Endodermal cell (in vitro differentiated cells): ENCODE data around the gene FGFR2. TPM values are rescaled to one million over a fixed set of nuclear protein-coding genes. Genes with fewer than 3 reads are reported as not detected.

Source experiments
- DNase-seq: peaks from one replicate; pipeline ENCODE4 v3.0.0-alpha.2; 2017
- H3K27ac ChIP-seq: 2 replicates; pipeline ENCODE4 v1.5.1; 2013; ENCODE audit warnings: mild to moderate bottlenecking, low read depth, low read length, moderate library complexity
- H3K27me3 ChIP-seq: 2 replicates; pipeline ENCODE4 v1.6.1; 2013; ENCODE audit warnings: mild to moderate bottlenecking, low read length, moderate library complexity; ENCODE audit not compliant: insufficient read depth, control insufficient read depth, poor library complexity, severe bottlenecking
- H3K36me3 ChIP-seq: 2 replicates; pipeline ENCODE4 v1.7.0; 2013; ENCODE audit warnings: mild to moderate bottlenecking, low read length, moderate library complexity; ENCODE audit not compliant: control insufficient read depth, insufficient read depth
- H3K4me1 ChIP-seq: one replicate; pipeline ENCODE4 v1.7.0; 2013; ENCODE audit warnings: low read length; ENCODE audit not compliant: control insufficient read depth, insufficient read depth
- H3K4me3 ChIP-seq: 2 replicates; pipeline ENCODE4 v1.5.1; 2013; ENCODE audit warnings: mild to moderate bottlenecking, low read length, moderate library complexity
- H3K9ac ChIP-seq: 2 replicates; pipeline ENCODE4 v1.6.1; 2013; ENCODE audit warnings: mild to moderate bottlenecking, low read length, moderate library complexity; ENCODE audit not compliant: poor library complexity, severe bottlenecking; ENCODE audit errors: extremely low read depth
- H3K9me3 ChIP-seq: 2 replicates; pipeline ENCODE4 v1.6.1; 2013; ENCODE audit warnings: mild to moderate bottlenecking, low read length, moderate library complexity; ENCODE audit not compliant: control insufficient read depth
- H3K27ac Mint-ChIP-seq: 2 replicates; pipeline ENCODE4 v1.8.0; 2020; ENCODE audit warnings: mixed read lengths
- H3K27me3 Mint-ChIP-seq: 2 replicates; pipeline ENCODE4 v1.8.0; 2021; ENCODE audit warnings: mild to moderate bottlenecking, mixed read lengths; ENCODE audit not compliant: insufficient read depth
- H3K36me3 Mint-ChIP-seq: 2 replicates; pipeline ENCODE4 v1.8.0; 2020; ENCODE audit warnings: low read depth, mixed read lengths
- H3K4me1 Mint-ChIP-seq: 2 replicates; pipeline ENCODE4 v1.8.0; 2020; ENCODE audit warnings: mixed read lengths
- H3K4me3 Mint-ChIP-seq: 2 replicates; pipeline ENCODE4 v1.8.0; 2020; ENCODE audit warnings: mild to moderate bottlenecking, moderate library complexity, mixed read lengths
- H3K9me3 Mint-ChIP-seq: 2 replicates; pipeline ENCODE4 v1.8.0; 2020; ENCODE audit warnings: mild to moderate bottlenecking, mixed read lengths
- WGBS, 2 experiments: methylation state at CpG; one replicate each; pipeline versions ENCODE4 v1.1.5 to v1.1.7; 2013; ENCODE audit warnings: missing lambda C conversion rate in 2 of 2, mixed read lengths in 1 of 2; ENCODE audit not compliant: insufficient coverage in 1 of 2, insufficient read length in 1 of 2; 5-methylcytosine and 5-hydroxymethylcytosine counted together
- total RNA-seq, 2 donors: library from RNA; stranded (reverse); fragmentation: NEBNext Ultra II Directional in 1 of 2; extraction: Animal tissue kit (Norgen Biotek cat#: 25700) in 1 of 2; gene quantifications; 2 replicates in 1 of 2; 3 replicates in 1 of 2; pipeline ENCODE4 v1.2.1, GENCODE V29; 2021
- TF ChIP-seq, protein P1 (sequence below): fragments of 200-600 bp; sonication (generic); conservative IDR thresholded peaks from 2 replicates; pipeline ENCODE4 v1.5.0; 2021; ENCODE audit warnings: antibody characterized with exemption, mild to moderate bottlenecking

FGFR2 gene
- total RNA-seq, 2 donors from 2014 or later: 56.5 to 77.0 TPM

- no peaks in the 10 kb centered on the region for H3K27me3 Mint-ChIP-seq
- peak; percentile 79 for DNase-seq
- no peaks in the 10 kb centered on the region for H3K9me3 ChIP-seq
- H3K36me3 ChIP-seq: no peaks in the 10 kb centered on the region
- H3K4me1 Mint-ChIP-seq: peaks cover 70% of the 10 kb centered on the region
- H3K4me1 ChIP-seq: peaks cover 36% of the 10 kb centered on the region
- TF ChIP-seq, protein P1, sequence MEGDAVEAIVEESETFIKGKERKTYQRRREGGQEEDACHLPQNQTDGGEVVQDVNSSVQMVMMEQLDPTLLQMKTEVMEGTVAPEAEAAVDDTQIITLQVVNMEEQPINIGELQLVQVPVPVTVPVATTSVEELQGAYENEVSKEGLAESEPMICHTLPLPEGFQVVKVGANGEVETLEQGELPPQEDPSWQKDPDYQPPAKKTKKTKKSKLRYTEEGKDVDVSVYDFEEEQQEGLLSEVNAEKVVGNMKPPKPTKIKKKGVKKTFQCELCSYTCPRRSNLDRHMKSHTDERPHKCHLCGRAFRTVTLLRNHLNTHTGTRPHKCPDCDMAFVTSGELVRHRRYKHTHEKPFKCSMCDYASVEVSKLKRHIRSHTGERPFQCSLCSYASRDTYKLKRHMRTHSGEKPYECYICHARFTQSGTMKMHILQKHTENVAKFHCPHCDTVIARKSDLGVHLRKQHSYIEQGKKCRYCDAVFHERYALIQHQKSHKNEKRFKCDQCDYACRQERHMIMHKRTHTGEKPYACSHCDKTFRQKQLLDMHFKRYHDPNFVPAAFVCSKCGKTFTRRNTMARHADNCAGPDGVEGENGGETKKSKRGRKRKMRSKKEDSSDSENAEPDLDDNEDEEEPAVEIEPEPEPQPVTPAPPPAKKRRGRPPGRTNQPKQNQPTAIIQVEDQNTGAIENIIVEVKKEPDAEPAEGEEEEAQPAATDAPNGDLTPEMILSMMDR: no peak
- H3K36me3 Mint-ChIP-seq: no peaks in the 10 kb centered on the region
- H3K4me3 Mint-ChIP-seq: no peak overlapping the region
- peak overlapping the region; percentile 21 for H3K9ac ChIP-seq
- H3K27ac Mint-ChIP-seq: peak overlapping the region; percentile 67
- H3K9me3 Mint-ChIP-seq: no peaks in the 10 kb centered on the region
- WGBS, 2 experiments: 41 to 65% methylated on average over 3 to 6 of the region's 6 CpGs
- H3K27me3 ChIP-seq: no peaks in the 10 kb centered on the region
- no peak overlapping the region for H3K27ac ChIP-seq
- no peak overlapping the region for H3K4me3 ChIP-seq
Observed at GRCh38 chr10:121450247-121450646, 148.0 kb downstream of the FGFR2 start.

GRCh38 chr10:121449482-121449924, 148.7 kb downstream of the FGFR2 start:
- Histone ChIP-seq H3K27me3 (no peaks in the 10 kb centered on the region), H3K36me3 (no peaks in the 10 kb centered on the region), H3K27ac (no peak overlapping the region), H3K4me1 (peaks cover 35% of the 10 kb centered on the region), H3K9ac (no peak overlapping the region), H3K9me3 (no peaks in the 10 kb centered on the region), H3K4me3 (no peak overlapping the region)
- TF ChIP-seq, protein P1: no peak
- DNase-seq: no peak
- H3K36me3 Mint-ChIP-seq: no peaks in the 10 kb centered on the region
- no peaks in the 10 kb centered on the region for H3K27me3 Mint-ChIP-seq
- peaks cover 70% of the 10 kb centered on the region for H3K4me1 Mint-ChIP-seq
- no peaks in the 10 kb centered on the region for H3K9me3 Mint-ChIP-seq
- no peak overlapping the region for H3K4me3 Mint-ChIP-seq
- H3K27ac Mint-ChIP-seq: peak overlapping the region; percentile 46
- WGBS, 2 experiments: 72 to 95% methylated on average over 2 to 4 of the region's 4 CpGs

DNA sequence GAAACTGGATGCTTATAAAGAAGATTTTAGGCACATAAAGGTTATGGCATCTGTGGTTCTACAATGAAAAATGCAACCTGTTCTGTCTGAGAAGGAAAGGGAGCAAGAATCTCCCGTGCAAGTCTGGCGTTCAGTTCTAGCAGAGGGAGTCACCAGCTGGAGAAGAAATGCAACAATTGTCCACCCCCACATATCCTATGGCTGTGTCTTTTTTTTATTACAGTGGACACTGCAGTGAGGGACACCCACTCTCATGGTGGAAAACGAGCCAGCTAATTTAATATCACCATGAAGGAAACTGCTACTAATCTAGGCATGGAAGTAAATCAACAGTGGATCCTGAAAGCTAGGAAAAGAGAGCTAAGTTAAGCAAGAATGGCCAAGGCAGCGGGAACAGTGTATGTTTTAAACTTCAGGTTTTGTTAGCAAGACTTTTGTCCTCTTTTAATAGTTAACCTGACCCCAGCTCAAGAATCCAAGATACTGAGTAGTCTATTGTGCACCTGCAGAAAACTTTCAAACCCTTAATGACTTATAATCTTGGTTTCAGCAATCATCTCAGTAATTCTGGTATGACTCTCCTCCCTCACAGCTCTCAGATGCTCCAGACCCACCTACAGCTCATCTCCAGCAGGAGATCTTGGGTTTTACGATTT, 149.3 kb downstream of the FGFR2 start:
- TF ChIP-seq, protein P1: no peak
- Histone ChIP-seq H3K4me1 (peaks cover 32% of the 10 kb centered on the region), H3K36me3 (no peaks in the 10 kb centered on the region), H3K4me3 (no peak overlapping the region), H3K27ac (no peak overlapping the region), H3K9ac (no peak overlapping the region), H3K27me3 (no peaks in the 10 kb centered on the region), H3K9me3 (no peaks in the 10 kb centered on the region)
- 80 to 82% methylated on average over 4 to 5 of the region's 5 CpGs for WGBS, 2 experiments
- Mint-ChIP-seq H3K27ac (peak overlapping the region; percentile 16), H3K4me1 (peaks cover 71% of the 10 kb centered on the region), H3K4me3 (peak overlapping the region; percentile 2), H3K9me3 (no peaks in the 10 kb centered on the region), H3K27me3 (no peaks in the 10 kb centered on the region), H3K36me3 (no peaks in the 10 kb centered on the region)
- no peak for DNase-seq
